ENCODE data around the gene RBBP6. TPM values are rescaled to one million over a fixed set of nuclear protein-coding genes. Genes with fewer than 3 reads are reported as not detected.
"Not testable (repeated sequence)": the region's sequence is repeated elsewhere in the genome, so short reads cannot be mapped to it uniquely, and the experiment has no call there.

The RBBP6 gene
- total and polyA plus RNA-seq, 2 donors (not counting 3 experiments of a cell fraction or from before 2014, with no cell fraction given) = 16.8 to 52.1 TPM

GRCh38 chr16:24493821-24494220 lies 45.5 kb upstream of the RBBP6 start:
- Histone ChIP-seq H3K9me1 (replicated peaks; ENCODE audit: control insufficient read depth, extremely low read depth, insufficient read depth, low read length) (no peaks in the 10 kb centered on the region), H4K20me1 (replicated peaks; ENCODE audit: control insufficient read depth, extremely low read depth, insufficient read depth, low read length) (no peaks in the 10 kb centered on the region), H3K9ac (replicated peaks; ENCODE audit: extremely low read depth, insufficient read depth, low read length) (no peak overlapping the region), H3K79me2 (ENCODE audit: control insufficient read depth, insufficient read depth, low read length) (no peaks in the 10 kb centered on the region), H3K4me3 (replicated peaks in 1 of 3; ENCODE audit: insufficient read depth in 1 of 3, low read depth in 1 of 3, low read length in 3 of 3) (no peak overlapping the region), H3K4me2 (ENCODE audit: insufficient read depth, low read length) (no peak overlapping the region), H3K27ac (ENCODE audit: insufficient read depth, low read depth, low read length) (no peak overlapping the region), H3K27me3 (ENCODE audit: control insufficient read depth in 2 of 2, insufficient read depth in 2 of 2, low read length in 2 of 2) (no peaks in the 10 kb centered on the region), H3K36me3 (ENCODE audit: control insufficient read depth in 2 of 2, extremely low read depth in 1 of 2, insufficient read depth in 2 of 2, low read length in 2 of 2) (no peaks in the 10 kb centered on the region), H3K9me3 (replicated peaks; ENCODE audit: control insufficient read depth, insufficient read depth, low read length) (no peaks in the 10 kb centered on the region), H3K4me1 (ENCODE audit: control insufficient read depth, extremely low read depth, insufficient read depth, low read length) (no peaks in the 10 kb centered on the region), H2AFZ (ENCODE audit: low read depth, low read length) (no peak overlapping the region)
- DNase-seq (ENCODE audit: low read depth, low spot score) = no peak
- POLR2A ChIA-PET = no interaction called here
- no peak for FAIRE-seq
- dilution Hi-C loops (cut with MboI; ENCODE audit: extremely low pct_ligation_motif_present, low sequenced_read_pairs) = no loop called here
- intact Hi-C loops (cut with micrococcal nuclease) = no loop called here
- CTCF ChIA-PET = no interaction called here
- BruUV-seq (replicated peaks) = no TSS peak
- TF ChIP-seq POLR2AphosphoS5 (IDR thresholded peaks at IDR 0.05; ENCODE audit: insufficient read depth, low read depth, low read length) = no peak
- TF ChIP-seq CTCF (IDR thresholded peaks at IDR 0.05; ENCODE audit: extremely low read depth in 1 of 2, insufficient read depth in 1 of 2, low read depth in 1 of 2, low read length in 2 of 2) = no peak
- TF ChIP-seq MYC (IDR thresholded peaks at IDR 0.05; ENCODE audit: low read depth, low read length) = no peak
- TF ChIP-seq POLR2A (IDR thresholded peaks at IDR 0.05; ENCODE audit: low read depth, low read length) = no peak
- no peak for TF ChIP-seq JUN (IDR thresholded peaks at IDR 0.05; ENCODE audit: borderline replicate concordance, insufficient read depth, insufficient read length, low read depth)
- no peak for TF ChIP-seq MAX (IDR thresholded peaks at IDR 0.05; ENCODE audit: insufficient read depth, insufficient read length)
- TF ChIP-seq GATA2 (IDR thresholded peaks at IDR 0.05; ENCODE audit: insufficient read depth, insufficient read length, low read depth, low read length) = no peak
- no peak for TF ChIP-seq EZH2 (IDR thresholded peaks at IDR 0.05; ENCODE audit: borderline replicate concordance, low read depth, low read length, severe bottlenecking)
- no peak for TF ChIP-seq FOS (IDR thresholded peaks at IDR 0.05; ENCODE audit: borderline replicate concordance, insufficient read depth, low read length)

GRCh38 chr16:24495207-24495606 lies 44.2 kb upstream of the RBBP6 start:
- H3K9ac ChIP-seq (replicated peaks; ENCODE audit: extremely low read depth, insufficient read depth, low read length); H3K9me1 ChIP-seq (replicated peaks; ENCODE audit: control insufficient read depth, extremely low read depth, insufficient read depth, low read length); H2AFZ ChIP-seq (ENCODE audit: low read depth, low read length); H3K27me3 ChIP-seq (ENCODE audit: control insufficient read depth in 2 of 2, insufficient read depth in 2 of 2, low read length in 2 of 2); H3K79me2 ChIP-seq (ENCODE audit: control insufficient read depth, insufficient read depth, low read length); H3K36me3 ChIP-seq (ENCODE audit: control insufficient read depth in 2 of 2, extremely low read depth in 1 of 2, insufficient read depth in 2 of 2, low read length in 2 of 2); H3K4me2 ChIP-seq (ENCODE audit: insufficient read depth, low read length); POLR2A ChIA-PET; BruUV-seq (replicated peaks); H3K4me3 ChIP-seq (replicated peaks in 1 of 3; ENCODE audit: insufficient read depth in 1 of 3, low read depth in 1 of 3, low read length in 3 of 3); H4K20me1 ChIP-seq (replicated peaks; ENCODE audit: control insufficient read depth, extremely low read depth, insufficient read depth, low read length); H3K4me1 ChIP-seq (ENCODE audit: control insufficient read depth, extremely low read depth, insufficient read depth, low read length); H3K27ac ChIP-seq (ENCODE audit: insufficient read depth, low read depth, low read length); dilution Hi-C loops (cut with MboI; ENCODE audit: extremely low pct_ligation_motif_present, low sequenced_read_pairs); DNase-seq (ENCODE audit: low read depth, low spot score); H3K9me3 ChIP-seq (replicated peaks; ENCODE audit: control insufficient read depth, insufficient read depth, low read length); intact Hi-C loops (cut with micrococcal nuclease); FAIRE-seq: not testable (repeated sequence)
- CTCF ChIA-PET = interaction anchor here (1.4 to 2.3 kb wide), 2 partner anchors 10 to 424 kb away, joined by 4 to 9 read pairs; no protein-coding TSS in a partner anchor

Measured in endothelial cell of umbilical vein (primary cell).